OCI-LY1 (cell line): ENCODE data around the gene PEAR1.

Experiments
- EZH2 ChIP-seq: fragments of 200-600 bp; sonication (generic), shearing (Covaris generic); IDR thresholded peaks from 2 replicates; pipeline ENCODE4 v1.8.0; 2017; ENCODE audit warnings: borderline replicate concordance, mixed run types, mild to moderate bottlenecking, antibody characterized with exemption, low read length, moderate library complexity, mixed read lengths
- TF ChIP-seq, protein P1 (sequence below): fragments of 200-600 bp; sonication (generic), shearing (Covaris generic); IDR thresholded peaks from 2 replicates; pipeline ENCODE4 v1.5.1; 2017; ENCODE audit warnings: mild to moderate bottlenecking, antibody characterized with exemption, low read length, moderate library complexity, mixed read lengths

DNA sequence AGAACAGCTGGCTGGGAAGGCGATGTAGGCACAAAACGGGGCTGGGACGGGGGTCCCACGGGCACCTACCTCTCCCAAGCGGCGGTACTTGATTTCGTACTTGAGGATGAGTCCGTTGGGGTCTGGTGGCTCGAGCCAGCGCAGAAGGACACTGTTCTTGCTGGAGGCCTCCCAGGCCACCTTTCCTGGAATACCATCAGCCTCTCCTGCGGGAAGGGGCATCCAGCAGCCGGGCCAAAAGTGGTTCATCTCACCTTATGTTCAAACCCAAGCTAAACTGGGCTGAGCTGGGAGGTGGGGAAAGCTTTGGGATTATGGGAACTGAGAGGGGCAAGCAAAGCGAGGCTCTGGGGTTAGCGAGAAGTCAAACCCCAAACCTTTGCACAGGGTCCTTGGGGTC lies 48.9 kb upstream of the PEAR1 start:
- TF ChIP-seq, protein P1, sequence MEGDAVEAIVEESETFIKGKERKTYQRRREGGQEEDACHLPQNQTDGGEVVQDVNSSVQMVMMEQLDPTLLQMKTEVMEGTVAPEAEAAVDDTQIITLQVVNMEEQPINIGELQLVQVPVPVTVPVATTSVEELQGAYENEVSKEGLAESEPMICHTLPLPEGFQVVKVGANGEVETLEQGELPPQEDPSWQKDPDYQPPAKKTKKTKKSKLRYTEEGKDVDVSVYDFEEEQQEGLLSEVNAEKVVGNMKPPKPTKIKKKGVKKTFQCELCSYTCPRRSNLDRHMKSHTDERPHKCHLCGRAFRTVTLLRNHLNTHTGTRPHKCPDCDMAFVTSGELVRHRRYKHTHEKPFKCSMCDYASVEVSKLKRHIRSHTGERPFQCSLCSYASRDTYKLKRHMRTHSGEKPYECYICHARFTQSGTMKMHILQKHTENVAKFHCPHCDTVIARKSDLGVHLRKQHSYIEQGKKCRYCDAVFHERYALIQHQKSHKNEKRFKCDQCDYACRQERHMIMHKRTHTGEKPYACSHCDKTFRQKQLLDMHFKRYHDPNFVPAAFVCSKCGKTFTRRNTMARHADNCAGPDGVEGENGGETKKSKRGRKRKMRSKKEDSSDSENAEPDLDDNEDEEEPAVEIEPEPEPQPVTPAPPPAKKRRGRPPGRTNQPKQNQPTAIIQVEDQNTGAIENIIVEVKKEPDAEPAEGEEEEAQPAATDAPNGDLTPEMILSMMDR = no peak
- no peak for TF ChIP-seq EZH2
